Measurements from ENCODE around the gene CDC37L1.
"Not testable (repeated sequence)": the region's sequence is repeated elsewhere in the genome, so short reads cannot be mapped to it uniquely, and the experiment has no call there.

CDC37L1 gene

DNA sequence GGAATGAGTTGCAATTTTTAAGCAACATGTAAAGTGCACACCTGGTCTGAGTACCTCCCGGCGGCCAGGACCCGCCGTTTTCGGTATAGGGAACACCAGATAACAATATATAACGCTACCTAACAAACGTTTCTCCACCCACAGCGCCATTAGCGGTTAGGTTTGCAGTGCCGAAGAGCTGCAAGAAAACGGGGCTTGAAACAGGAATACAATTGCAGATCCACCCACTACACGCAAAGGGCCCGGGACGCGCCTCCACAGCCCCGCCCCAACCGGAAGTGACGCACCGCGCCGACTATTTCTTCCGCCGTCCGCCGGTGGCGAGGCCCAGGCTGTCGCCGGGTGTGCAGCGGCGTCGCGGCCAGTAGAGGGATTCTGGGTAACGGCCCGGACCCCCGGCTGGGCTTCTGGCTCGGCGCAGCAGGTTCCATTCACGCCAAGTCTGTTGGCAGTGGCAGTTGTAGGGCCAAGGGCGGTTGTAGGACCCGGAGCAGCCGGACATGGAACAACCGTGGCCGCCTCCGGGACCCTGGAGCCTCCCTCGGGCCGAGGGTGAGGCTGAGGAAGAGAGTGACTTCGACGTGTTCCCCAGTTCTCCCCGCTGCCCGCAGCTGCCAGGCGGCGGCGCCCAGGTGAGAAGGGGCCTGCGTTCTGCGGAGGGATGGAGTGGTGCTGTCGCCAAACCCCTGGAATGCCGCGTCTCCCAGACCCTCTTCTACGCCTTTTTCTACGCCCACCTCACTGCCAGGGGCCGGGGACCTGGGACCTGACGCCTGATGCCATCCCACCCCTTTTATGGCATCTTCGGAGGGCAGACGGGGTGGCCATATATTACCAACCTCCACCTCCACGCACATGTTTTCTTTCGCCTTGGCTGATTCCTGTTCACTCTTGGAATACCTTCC, at the start of gene CDC37L1:
CDC37L1 (plus strand) TSS at position 302 of the 905 bp plus-strand sequence; CDS start at position 501, 199 bp downstream.
- peak; percentile 94 for DNase-seq

DNA sequence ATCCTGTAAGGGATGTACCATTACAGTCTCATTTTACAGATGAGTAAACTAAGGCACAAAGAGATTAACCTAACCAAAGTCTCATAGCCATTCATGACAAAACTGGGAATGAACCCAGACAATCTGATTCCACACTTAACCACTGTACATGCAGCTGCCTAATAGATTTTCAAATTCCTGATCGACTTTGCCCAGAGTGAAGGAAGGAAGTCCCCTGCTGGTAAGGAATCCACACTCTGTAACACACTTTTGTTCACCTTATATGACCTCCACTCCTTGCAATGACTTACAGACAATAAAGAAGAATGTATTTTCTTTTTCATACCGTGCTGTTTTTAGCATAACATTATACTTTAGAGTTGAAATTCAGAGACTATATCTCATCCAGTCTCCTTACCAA, 48.5 kb upstream of the CDC37L1 start:
- DNase-seq: no peak

DNA sequence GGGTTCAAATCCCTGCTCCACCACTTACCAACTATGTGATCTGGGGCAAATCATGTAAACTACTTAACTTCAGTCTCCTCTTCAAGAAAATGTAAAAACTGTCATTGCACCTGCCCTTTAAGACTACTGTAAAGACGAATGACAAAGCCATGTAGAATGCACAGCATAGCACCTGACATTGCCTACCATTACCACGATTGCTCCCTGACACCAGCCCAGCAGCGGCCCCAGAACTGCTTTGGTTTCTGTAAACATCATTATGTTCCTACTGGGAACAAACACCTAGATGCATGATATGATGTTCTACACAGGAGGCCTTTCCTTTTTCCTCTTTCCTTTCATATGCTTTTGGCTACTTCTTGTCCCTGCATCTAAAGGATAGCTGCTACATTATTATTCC, 40.4 kb upstream of the CDC37L1 start:
- no peak for DNase-seq

DNA sequence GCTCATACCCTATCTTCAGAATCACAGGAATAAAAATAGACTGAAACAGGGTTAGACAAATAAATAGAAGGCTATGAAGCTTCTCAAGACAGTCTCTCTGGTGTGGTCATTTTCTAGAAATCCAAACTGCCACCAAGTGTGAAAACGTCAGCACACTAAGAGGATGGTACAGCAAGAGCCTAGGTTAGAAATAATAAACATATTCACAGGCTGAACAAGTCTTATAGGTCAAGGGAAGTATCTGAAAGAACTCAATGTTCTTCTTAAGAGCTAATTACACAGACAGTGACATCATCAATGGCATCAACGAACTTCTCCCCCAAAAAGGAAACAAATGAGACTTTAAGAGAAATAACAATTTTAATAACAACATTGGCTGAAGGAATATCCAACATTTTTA, 39.9 kb upstream of the CDC37L1 start:
- DNase-seq: no peak

DNA sequence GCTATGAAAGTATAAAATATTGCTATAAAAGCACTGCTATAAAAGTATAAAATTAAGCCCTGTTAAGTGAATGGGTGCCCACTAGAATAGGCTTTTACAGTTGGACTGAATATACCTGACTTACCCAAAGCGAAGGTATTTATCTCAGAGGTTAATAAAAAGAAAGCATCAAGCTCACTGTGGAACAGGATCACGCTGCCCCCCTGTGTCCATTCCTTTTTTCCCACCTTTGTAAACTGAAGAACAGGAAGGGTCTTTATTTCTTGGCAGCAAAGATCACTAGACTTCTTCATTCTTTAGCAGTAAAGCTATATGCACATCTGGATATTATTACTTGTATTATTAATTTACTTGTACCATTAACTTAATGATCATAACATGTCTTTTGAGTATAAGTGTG, 39.3 kb upstream of the CDC37L1 start:
- DNase-seq: no peak

DNA sequence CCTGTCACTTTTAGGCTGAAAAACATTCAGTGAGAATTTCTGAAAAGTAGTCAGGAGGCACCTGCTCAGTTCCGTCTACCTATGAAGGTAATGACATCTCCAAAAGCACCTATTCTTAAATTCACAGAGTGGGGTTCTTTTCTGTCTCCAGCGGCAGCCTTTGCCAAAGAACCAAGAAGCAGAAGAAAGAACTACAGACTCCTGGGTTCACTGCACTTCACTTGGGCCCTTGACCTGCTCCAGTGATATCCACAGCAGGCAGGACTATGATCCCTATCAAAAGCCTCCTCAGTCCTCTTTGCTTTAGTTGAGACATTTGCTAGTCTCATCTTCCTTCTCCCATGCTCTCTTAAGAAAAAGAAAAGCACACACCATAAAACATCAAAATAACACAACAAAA, 37.0 kb upstream of the CDC37L1 start:
- no peak for DNase-seq

DNA sequence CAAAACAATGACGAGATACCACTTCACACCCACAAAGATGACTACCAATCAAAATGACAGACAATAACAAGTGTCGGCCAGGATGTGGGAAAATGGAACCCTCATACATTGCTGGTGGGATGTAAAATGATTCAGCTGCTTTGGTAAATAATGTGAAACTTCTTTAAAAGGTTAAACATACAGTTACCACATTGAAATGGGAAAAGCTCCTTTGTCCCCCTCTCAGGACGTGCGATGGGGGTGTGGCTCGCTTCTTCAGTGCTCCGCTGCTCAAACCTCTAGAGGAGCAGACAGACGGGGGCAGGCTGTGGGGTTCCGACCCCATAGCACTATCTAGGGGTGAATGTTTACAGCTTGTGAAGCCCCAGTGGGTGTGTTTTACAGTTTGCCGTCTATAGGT, 25.3 kb upstream of the CDC37L1 start:
- no peak for DNase-seq

DNA sequence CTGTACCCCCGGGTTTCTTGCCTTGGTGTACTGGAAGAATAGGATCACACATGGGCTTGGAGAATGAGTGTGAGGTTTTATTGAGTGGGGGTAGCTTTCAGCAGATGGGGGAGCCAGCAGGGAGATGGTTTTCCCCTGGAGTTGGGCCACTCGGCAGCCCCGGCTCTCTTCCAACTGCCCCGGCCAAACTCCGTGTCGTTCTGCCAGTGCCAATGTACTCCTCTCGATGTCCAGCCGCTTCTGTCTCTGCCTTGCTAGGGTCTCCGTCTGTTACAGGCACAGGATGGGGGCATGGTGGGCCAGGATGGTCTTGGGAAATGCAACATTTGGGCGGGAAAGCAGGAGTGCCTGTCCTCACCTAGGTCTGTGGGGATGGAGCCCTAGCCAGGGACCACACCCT, 24.8 kb upstream of the CDC37L1 start:
- no peak for DNase-seq

DNA sequence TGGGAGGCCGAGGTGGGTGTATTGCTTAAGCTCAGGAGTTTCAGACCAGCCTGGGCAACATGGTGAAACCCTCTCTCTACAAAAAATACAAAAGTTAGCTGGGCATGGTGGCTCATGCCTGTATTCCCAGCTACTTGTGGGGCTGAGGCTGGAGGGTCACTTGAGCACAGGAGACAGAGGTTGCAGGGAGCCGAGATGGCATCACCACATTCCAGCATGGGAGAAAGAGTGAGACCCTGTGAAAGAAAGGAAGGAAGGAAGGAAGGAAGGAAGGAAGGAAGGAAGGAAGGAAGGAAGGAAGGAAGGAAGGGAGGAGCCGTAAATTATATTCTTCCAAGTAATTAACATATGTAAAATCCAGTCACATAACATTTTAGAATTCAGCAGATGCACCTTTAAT, 23.2 kb upstream of the CDC37L1 start:
- DNase-seq: not testable (repeated sequence)

DNA sequence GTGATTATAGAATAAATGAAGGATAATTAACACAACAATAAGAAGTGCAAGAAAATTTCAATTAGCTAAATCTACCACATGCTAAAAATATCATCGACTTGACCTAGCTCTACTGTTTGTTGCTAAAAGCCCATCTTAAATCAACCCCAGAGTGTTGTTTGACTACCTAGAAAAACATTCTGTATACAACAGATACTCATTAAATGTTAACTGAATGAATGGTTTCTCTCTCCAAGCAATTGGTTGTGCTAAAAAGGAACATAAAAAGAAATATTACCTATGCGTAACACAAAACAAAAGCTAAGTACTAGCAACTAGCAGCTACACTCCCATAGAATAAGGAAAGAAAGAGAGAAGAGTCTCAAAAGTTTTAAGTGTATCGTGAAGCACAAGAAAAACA, 22.7 kb upstream of the CDC37L1 start:
- DNase-seq: no peak

DNA sequence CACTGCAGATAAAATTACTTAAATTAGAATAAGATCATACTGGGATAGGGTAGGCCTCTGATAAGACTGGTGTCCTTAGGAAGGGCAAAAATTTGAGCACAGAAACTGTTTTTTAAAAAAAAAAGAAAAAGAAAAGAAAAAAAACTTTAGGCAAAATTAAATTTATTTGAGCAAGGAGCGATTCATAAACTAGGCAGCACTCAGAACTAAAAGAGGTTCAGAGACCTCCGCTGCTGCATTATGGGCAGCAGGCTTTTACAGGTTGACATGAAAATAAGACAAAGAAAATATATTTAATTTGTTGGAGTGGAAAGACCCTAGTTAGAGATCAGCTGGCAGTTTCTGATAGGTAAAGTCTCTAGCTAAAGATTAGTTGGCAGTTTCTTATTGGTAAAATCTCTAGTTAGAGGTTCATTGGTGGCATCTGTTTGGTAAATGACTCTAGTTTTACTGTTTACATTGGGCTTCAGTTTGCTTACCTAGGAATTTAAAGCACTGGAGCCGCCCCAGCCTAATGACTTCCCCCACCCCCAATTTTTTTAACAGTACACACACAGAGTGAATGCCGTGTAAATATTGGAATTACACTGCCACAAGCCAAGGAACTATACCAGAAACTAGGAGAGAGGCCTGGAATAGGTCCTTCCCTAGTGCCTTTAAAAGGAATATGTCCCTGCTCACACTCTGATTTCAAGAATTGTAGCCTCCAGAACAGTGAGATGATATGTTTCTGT, 21.8 kb upstream of the CDC37L1 start:
- DNase-seq: no peak

DNA sequence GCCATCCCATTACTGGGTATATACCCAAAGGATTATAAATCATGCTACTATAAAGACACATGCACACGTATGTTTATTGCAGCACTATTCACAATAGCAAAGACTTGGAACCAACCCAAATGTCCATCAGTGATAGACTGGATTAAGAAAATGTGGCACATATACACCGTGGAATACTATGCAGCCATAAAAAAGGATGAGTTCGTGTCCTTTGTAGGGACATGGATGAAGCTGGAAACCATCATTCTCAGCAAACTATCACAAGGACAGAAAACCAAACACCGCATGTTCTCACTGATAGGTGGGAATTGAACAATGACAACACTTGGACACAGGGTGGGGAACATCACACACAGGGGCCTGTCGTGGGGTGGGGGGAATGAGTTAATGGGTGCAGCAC, 18.7 kb upstream of the CDC37L1 start:
- not testable (repeated sequence) for DNase-seq

DNA sequence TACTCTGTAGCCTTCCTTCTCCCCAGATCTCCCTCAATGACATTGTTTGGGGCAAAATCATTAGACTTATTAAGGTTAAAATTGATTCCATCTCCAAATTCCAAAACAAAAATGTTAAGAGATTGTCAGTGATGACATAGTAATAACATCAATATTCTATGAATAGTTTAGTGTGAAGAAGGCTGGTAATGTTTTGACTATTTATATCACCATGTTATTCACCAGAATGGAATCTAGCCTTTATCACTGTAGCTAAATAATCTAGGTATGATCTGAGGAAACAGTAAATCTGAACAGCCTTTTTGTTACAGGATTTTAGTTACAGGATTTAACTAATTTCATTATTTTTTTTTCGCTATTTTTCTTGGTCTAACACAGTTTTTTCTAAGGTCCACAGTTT, 18.2 kb upstream of the CDC37L1 start:
- no peak for DNase-seq

DNA sequence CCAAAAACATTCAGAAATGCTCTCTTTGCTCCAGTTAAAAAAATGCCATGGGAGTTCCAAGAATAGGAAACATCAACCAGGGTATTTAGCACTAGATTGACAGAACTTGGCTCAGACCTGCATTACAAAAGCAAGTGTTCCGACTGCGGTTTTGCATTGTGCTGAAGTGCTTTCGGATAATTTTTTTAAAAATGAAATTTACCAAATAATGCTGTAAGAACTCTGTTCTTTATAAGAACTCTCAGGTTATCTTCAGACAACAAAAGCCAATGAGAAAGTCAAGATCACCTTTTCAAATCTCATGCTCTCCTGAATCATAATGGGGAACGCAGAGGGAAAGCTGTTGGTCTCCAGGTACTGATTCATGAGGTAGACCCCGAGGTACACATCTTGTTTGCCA, 17.8 kb upstream of the CDC37L1 start:
- no peak for DNase-seq

DNA sequence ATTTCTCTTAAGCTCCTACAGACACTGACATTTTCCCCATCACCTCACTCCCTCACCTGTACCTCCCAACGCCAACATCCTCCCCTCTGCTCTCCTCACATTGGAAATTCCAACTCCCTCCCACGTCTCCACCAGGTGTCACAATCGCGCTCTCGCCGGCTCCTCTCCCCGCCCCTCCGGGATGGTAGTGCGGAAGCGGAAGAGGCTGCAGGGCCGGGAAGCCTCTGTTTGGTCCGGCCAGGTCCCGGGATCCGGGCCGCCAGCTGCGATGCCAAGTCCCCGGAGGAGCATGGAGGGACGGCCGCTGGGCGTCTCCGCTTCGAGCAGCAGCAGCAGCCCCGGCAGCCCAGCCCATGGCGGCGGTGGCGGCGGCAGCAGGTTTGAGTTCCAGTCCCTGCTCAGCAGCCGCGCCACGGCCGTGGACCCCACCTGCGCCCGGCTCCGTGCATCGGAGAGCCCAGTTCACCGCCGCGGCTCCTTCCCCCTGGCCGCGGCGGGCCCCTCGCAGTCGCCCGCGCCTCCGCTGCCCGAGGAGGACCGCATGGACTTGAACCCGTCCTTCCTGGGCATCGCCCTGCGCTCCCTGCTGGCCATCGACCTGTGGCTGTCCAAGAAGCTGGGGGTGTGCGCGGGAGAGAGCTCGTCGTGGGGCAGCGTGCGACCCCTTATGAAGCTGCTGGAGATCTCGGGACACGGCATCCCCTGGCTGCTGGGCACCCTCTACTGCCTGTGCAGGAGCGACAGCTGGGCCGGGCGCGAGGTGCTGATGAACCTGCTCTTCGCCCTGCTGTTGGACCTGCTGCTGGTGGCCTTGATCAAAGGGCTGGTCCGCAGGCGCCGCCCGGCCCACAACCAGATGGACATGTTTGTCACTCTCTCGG, 17.0 kb upstream of the CDC37L1 start, which contains the start of gene PLPP6:
PLPP6 (plus strand) TSS at position 187 of the 881 bp plus-strand sequence; CDS start at position 269, 82 bp downstream.
- DNase-seq: peak; percentile 72

DNA sequence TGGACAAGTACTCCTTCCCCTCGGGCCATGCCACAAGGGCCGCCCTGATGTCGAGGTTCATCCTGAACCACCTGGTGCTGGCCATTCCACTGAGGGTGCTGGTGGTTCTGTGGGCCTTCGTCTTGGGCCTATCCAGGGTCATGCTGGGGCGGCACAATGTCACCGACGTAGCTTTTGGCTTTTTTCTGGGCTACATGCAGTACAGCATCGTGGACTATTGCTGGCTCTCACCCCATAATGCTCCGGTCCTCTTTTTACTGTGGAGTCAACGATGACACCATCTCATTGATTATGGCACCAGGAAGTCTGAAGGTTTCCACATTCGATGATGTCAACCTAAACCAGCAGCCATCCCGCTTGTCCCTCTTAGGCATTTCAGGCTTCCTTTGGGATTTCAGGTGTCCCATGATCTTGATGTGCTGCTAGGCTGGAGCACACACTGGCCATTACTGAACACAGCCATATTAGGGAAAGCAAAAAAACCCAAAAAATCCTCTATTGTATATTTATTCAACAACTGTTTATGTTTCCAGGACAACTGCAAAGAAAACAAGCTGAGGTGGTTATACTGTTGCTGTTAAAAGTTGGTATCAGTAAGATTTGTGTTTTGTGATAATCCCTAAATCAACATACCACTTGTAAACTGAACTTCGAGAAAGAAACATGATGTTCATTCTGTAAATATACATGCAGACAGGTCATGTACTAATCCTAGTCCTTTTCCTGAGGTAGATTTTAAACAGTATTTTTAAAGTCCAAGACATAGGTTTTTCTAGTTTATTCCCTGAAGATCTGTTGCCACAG, 16.2 kb upstream of the CDC37L1 start:
- DNase-seq: no peak

DNA sequence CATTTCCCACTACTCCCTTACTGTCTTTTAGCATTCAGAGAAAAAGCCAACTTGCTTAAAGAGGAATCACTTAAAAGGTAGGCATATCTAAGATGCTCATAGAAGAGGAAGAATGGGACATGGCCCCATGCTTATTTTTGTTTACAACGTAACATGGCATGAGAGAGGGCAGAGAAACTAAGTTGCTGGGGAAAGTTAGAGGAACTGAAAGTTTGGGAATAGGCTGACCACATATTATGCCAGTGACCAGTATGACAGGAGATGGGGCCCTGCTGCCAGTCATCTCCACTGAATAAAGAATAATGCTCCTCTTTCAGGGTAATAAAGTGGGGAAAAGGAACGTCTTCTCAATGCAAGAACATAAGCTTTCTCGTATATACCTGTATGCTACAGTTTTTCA, 15.4 kb upstream of the CDC37L1 start:
- no peak for DNase-seq

DNA sequence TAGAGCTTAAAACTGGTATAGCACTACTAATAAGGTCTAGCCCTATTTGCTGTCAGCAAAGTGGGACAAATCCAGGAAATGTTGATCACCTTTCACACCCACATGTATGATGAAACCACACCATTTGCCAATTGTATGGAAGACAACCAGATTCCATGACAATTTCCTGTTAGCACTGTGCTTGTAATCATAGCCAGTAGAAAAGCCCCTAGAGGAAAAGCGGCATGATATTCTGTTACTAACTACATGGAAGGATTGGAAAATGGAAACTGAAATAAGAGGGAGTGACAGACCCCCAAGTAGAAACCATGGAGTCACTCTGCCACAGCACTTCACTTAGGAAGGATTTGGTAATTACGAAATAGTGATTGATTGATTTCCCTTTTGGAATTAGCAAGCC, 14.0 kb upstream of the CDC37L1 start:
- DNase-seq: no peak

DNA sequence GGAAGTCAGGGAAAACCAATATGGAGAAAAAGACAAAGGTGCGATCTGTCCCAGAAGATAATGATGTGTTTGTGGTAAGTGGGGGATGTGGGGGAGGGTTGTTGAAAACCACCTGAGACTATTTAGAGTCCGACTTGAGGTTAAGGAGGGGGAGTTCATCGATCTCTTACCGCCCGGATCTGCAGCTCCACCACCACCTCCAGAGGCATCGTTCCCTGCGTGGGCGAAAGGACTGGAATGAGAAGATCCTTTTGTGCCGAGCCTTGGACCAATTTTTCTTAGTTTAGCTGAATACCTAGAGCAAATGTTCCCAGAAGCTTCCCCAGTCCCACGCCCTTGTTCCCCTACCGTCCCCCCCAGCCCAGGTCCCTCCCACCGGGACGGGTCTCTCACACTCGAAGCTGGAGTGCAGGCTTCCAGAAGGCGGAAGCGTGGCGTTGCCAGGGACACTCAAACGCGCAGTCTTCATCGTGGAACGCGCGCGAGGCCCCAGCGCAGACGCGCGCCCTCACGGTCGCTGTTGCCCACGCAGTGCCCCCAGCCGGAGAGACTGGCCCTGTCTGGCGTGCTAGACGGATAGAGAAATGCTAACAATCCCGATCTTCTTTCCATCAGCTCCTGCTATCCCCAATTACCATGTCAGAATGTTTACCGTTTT, 13.2 kb upstream of the CDC37L1 start, which contains the start of gene SPATA6L:
SPATA6L (minus strand) TSS at position 439 of the 658 bp plus-strand sequence; CDS start at position 209, 230 bp downstream.
- DNase-seq: no peak

DNA sequence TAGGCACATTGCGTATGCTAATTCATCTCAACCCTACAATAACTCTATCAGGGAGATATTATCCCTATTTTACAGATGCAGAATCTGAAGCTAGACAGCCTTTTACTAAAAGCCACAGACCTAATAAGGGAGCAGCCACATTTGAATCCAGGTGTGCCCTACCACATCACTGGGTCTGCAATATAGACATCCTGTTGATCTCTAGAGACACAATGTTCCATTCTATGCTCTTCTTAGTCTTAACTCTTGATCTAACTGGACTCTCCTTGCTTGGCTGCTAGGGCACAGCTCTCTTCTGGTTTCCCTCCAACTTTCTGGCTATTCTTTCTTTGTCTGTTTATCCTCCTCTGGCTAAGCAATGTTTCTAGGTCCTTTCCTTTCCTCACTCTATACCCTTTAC, 11.7 kb upstream of the CDC37L1 start:
- no peak for DNase-seq

DNA sequence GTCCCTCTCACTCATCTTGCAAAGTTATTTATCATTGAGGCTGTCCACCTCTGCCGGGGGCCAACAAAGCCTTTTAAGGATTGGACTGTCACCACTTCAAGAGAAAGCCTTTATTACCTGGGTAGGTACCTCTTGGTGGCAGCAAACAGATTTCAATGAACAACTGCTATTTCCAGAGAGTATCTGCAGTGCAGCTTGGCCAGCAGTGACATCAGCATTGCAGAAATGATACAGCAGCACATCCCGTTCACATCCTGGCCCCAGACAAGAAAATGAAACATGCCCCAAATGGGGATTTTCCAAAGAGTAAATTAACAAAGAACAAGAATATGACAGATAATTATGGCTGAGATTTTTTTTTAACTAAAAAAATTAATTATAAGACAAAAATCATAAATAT, 10.8 kb upstream of the CDC37L1 start:
- no peak for DNase-seq

Measured in NK-92 treated with Interleukin-12 subunit alpha and Interleukin-12 subunit beta, amount 100 ng/mL, for 24 hours (cell line).